Measurements from ENCODE around the gene SPARC.

Gene SPARC

DNA sequence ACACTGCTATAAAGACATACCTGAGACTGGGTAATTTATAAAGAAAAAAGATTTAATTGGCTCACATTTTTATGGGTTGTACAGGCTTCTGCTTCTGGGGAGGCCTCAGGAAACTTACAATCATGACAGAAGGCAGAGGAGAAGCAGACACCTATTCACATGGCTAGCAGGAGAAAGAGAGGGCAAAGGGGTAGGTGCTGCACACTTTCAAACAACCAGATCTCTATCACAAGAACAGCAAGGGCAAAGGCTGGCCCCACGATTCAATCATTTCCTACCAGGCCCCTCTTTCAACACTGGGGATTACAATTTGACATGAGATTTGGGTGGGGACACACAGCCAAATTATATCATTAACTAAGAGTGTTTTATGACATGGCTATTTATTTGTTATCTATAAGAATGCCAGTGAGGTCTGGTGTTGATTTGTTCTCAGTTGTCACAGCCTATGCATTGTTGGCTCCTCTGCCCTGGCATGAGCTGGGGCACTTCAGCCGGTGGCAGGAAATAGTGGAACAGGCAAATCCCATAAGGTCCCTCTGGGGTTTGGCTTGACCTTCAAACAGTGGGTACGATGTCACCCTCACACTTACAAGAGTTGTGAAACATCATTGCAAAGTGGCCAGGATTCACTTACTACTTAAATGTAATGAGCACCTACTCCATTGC lies 44.1 kb downstream of the SPARC start:
- H3K4me3 Mint-ChIP-seq = no peak overlapping the region
- no peaks in the 10 kb centered on the region for H3K36me3 Mint-ChIP-seq (ENCODE audit: low read depth)
- H3K27me3 Mint-ChIP-seq (ENCODE audit: low read depth) = peaks cover 24% of the 10 kb centered on the region
- H3K4me1 Mint-ChIP-seq (ENCODE audit: low read depth) = no peaks in the 10 kb centered on the region
- no peak overlapping the region for H3K27ac Mint-ChIP-seq
- no peaks in the 10 kb centered on the region for H3K9me3 Mint-ChIP-seq

DNA sequence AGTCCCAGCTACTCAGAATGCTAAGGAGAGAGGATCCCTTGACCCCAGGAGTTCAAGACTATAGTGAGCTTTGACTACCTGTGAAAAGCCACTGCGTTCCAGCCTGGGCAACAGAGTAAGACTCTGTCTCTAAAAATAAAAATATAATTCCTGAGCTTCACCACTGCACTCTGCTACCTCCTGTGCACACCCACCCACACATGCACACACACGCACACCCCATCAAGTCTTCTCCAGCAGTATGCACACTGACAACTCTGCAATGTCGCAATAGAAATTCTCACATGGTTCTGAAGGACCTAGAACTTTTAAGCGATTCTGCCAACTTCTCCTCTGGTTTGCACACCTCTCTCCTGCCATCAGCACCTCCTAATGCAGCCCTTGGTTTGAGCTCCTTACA lies 48.1 kb downstream of the SPARC start:
- Mint-ChIP-seq H3K36me3 (ENCODE audit: low read depth) (no peaks in the 10 kb centered on the region), H3K9me3 (no peaks in the 10 kb centered on the region), H3K27me3 (ENCODE audit: low read depth) (peaks cover 17% of the 10 kb centered on the region), H3K4me1 (ENCODE audit: low read depth) (no peaks in the 10 kb centered on the region), H3K27ac (no peak overlapping the region), H3K4me3 (no peak overlapping the region)

DNA sequence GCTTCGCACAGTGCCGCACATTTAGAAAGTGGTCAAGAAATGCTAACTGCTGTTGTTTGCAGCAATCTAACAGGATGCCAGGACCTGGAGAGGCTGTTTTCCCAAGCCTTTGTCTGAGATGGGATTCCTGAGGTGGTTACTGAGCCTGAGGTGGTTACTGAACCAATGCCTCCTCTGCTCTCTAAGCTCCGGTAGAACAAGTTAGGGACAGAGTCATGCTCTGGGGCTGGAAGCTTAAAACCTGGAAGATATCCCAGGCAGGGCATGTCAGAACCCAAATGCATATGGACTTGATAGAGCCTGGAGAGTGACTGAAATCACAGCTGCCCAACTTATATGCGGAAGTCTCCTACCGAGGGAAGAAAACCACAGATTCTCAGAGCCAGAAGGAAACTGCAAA lies 49.0 kb downstream of the SPARC start:
- Mint-ChIP-seq H3K27me3 (ENCODE audit: low read depth) (peaks cover 17% of the 10 kb centered on the region), H3K4me3 (no peak overlapping the region), H3K9me3 (no peaks in the 10 kb centered on the region), H3K27ac (no peak overlapping the region), H3K4me1 (ENCODE audit: low read depth) (no peaks in the 10 kb centered on the region), H3K36me3 (ENCODE audit: low read depth) (no peaks in the 10 kb centered on the region)

DNA sequence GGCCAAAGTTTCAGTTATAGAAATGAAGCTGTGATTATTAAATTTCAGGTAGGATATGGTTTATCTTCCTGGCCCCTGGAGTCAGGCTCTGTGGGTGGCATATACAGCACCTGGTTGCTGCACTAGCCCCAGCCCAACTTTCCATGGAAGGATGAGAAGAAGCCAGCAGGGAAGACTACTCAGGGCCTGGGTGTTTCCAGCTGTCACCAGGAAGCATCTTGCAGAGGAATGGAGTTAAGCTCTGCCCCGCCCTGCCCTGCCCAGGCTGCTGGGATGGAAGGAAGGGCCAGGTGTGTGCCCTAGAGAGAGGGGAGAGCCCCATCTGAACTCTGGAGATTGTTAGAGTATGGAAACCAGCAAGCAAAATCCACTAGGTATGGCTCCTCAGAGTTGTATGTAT lies 52.8 kb downstream of the SPARC start:
- Mint-ChIP-seq H3K27ac (no peak overlapping the region), H3K27me3 (ENCODE audit: low read depth) (peaks cover 11% of the 10 kb centered on the region), H3K9me3 (no peaks in the 10 kb centered on the region), H3K36me3 (ENCODE audit: low read depth) (no peaks in the 10 kb centered on the region), H3K4me1 (ENCODE audit: low read depth) (no peaks in the 10 kb centered on the region), H3K4me3 (no peak overlapping the region)

DNA sequence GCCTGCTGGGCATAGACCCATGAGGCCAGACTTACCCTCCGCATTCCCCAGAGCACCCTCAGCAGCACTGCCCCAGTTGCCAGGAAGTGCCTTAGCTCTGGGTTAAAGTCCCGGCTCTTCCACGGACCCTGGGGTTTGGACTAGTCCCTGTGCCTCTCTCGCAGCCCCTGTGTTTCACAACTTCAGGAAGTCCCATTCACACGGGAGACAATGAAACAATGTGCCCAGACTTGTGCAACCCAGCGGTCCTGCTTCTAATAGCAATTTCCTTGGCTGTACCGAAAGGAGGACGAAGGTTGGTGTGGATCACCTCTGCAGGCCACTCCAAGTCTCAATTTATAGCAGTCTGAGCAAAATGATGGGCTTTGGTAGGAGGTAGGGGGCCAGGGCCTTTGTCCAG lies 53.8 kb downstream of the SPARC start:
- Mint-ChIP-seq H3K27ac (no peak overlapping the region), H3K9me3 (no peaks in the 10 kb centered on the region), H3K36me3 (ENCODE audit: low read depth) (no peaks in the 10 kb centered on the region), H3K4me3 (no peak overlapping the region), H3K27me3 (ENCODE audit: low read depth) (peaks cover 4% of the 10 kb centered on the region), H3K4me1 (ENCODE audit: low read depth) (no peaks in the 10 kb centered on the region)

DNA sequence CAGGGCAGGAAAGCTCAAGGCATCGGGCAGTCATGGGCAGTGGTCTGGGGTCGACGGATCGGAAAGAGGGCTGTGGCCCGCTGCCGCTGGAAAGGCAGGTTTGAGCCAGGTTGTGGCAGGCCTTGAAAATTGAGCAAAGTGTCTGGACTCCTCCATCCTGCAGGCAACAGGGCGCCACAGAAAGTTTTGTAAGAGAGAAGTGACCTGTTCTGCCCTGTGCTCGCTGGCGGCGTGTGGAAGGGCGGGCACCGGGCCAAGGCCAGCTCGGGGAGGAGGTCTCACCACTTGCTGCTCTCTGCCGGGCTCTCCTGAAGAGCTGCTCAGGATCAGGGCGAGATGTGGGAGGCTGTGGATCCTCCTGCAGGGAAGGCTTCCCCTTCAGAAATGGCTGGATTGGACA lies 54.2 kb downstream of the SPARC start:
- no peaks in the 10 kb centered on the region for H3K36me3 Mint-ChIP-seq (ENCODE audit: low read depth)
- H3K4me3 Mint-ChIP-seq = no peak overlapping the region
- H3K4me1 Mint-ChIP-seq (ENCODE audit: low read depth) = no peaks in the 10 kb centered on the region
- no peak overlapping the region for H3K27ac Mint-ChIP-seq
- H3K27me3 Mint-ChIP-seq (ENCODE audit: low read depth) = peaks cover 4% of the 10 kb centered on the region
- no peaks in the 10 kb centered on the region for H3K9me3 Mint-ChIP-seq

DNA sequence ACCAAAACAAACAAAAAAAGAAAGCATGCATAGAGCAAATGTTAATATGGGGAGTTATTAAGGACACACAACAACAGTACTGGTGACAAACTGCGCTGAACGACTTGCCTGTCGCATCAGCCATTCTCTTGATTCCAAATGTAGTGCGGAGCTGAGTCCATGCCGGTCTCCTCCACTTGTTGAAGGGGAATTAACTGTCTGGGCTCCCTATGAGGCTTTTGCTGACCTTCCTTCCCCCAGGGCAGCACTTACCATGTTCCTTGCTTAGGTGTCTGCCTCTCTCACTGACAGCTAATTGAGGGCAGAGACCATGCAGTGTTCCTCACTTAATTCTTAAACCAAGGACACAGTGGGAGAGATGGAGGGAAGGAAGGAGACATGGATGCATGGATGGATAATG lies 54.8 kb downstream of the SPARC start:
- H3K36me3 Mint-ChIP-seq (ENCODE audit: low read depth) = no peaks in the 10 kb centered on the region

DNA sequence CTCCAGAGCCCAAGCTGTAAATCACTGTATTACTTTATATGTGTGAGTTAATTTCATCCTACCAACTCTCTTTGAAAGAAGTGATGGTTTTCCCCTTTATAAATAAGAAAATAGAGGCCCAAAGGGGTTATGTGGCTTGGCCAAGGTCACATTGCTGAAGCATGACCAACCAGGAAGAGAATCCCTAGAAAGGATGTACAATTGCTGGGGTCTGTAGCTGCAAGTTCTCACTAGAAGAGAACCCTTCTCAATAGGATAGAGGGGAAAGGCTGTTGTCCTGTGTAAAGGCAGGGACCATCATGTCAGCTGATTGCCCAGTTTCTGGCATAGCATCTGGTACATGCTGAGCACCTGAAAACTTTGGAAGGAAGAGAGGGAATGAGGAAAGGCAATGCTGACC lies 56.6 kb downstream of the SPARC start:
- Mint-ChIP-seq H3K27me3 (ENCODE audit: low read depth) (peaks cover 4% of the 10 kb centered on the region), H3K4me3 (no peak overlapping the region), H3K36me3 (ENCODE audit: low read depth) (no peaks in the 10 kb centered on the region), H3K9me3 (no peaks in the 10 kb centered on the region), H3K27ac (no peak overlapping the region), H3K4me1 (ENCODE audit: low read depth) (no peaks in the 10 kb centered on the region)

More for the DNA sequence above, 54.8 kb downstream of the SPARC start:
- Mint-ChIP-seq H3K4me3 (no peak overlapping the region), H3K27ac (no peak overlapping the region), H3K9me3 (no peaks in the 10 kb centered on the region), H3K27me3 (ENCODE audit: low read depth) (peaks cover 4% of the 10 kb centered on the region), H3K4me1 (ENCODE audit: low read depth) (no peaks in the 10 kb centered on the region)

DNA sequence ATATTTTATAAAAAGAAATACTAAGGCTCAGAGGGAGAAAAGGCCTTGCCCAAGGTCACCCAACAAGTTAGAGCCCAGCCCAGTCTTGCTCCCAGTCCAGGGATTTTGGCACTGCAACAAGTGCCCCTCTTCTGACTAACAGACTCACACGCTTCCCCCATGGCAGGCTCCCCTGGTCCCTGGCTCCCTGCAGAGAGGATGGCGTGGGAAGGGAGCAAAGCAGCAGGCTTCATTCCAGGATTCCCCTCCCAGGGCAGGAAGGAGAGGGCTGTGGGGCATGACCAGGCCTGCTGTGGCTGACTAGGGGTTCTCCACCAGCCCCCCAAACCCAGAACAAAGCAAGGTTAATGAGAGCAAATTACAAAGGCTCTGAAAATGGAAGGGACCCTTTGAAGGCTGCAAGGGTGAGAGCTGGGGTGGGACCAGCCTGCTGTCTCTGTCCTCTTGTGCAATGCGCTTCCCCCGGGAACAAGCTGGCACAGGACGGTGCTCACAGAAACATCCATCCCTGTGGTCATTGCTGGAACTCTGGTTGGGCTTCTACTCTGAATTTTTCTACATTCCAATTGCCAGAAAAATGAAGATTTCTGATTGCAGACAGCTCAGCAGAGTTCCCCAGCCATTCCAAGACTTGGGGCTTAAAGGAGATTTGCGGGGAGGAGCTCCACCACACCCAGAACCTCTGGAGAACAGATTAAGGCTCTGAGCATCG lies 58.4 kb downstream of the SPARC start:
- Mint-ChIP-seq H3K9me3 (no peaks in the 10 kb centered on the region), H3K27me3 (ENCODE audit: low read depth) (peaks cover 4% of the 10 kb centered on the region), H3K4me1 (ENCODE audit: low read depth) (no peaks in the 10 kb centered on the region), H3K36me3 (ENCODE audit: low read depth) (no peaks in the 10 kb centered on the region), H3K4me3 (no peak overlapping the region), H3K27ac (no peak overlapping the region)

DNA sequence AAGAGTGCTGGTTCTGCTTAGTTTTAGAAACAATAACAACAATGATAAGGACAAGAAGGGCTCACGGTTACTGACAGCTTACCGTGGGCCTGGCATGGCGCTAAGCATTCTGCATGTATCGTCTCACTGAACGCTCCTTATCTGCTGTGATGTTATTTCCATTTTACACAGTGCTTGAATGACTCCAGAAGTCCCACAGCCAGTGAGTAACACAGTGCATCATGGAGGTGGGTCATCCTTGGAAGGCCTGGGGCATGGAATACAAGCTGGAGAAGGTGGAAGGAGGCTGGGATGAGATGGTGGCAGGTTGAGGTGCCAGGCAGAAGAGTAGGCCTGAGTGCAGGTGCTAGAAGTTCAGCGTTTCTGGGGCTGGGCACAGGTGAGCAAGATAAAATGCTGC lies 59.1 kb downstream of the SPARC start:
- no peaks in the 10 kb centered on the region for H3K4me1 Mint-ChIP-seq (ENCODE audit: low read depth)
- no peak overlapping the region for H3K27ac Mint-ChIP-seq
- no peaks in the 10 kb centered on the region for H3K9me3 Mint-ChIP-seq

DNA sequence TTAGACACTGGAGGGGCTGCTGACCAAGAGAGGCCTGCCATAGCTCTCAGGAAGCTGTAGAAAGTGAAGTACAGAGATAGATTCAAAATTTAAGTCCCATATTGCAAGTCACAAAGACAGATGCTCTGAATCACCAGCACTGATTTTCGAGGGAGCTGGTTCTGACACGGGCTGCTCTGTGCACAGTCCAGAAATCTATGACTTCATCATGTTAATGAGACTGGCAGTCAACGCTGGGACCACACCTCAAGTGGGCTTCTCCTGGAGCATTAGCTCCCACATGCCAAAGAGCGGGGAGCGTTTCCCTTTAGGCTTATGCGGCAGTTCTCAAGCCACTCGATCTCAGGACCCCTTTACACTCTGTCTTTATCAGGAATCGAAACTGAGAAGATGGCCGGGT lies 61.4 kb downstream of the SPARC start:
- Mint-ChIP-seq H3K27me3 (ENCODE audit: low read depth) (no peaks in the 10 kb centered on the region), H3K4me3 (no peak overlapping the region), H3K4me1 (ENCODE audit: low read depth) (no peaks in the 10 kb centered on the region), H3K36me3 (ENCODE audit: low read depth) (no peaks in the 10 kb centered on the region), H3K27ac (no peak overlapping the region), H3K9me3 (no peaks in the 10 kb centered on the region)

More for the DNA sequence above, 59.1 kb downstream of the SPARC start:
- Mint-ChIP-seq H3K36me3 (ENCODE audit: low read depth) (no peaks in the 10 kb centered on the region), H3K27me3 (ENCODE audit: low read depth) (peaks cover 4% of the 10 kb centered on the region), H3K4me3 (no peak overlapping the region)

DNA sequence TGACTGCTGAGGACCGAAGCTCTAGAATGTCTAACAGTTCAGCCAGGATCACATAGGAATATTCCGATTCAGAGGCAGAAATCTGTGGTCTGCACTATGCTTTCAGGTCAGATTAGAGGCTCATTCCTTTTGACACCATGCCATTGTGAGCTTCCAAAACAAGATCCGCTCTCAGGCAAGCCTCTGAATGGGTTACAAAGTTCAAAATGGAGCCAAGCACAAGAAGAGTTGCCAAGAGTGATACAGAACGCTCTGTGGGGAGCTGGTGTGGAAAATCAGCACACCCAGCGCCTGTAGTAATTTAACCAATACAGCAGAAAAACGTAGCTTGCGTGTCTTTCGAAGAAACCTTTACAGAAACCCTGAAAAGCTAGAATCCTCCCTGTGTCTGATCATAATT lies 62.2 kb downstream of the SPARC start:
- H3K27me3 Mint-ChIP-seq (ENCODE audit: low read depth) = no peaks in the 10 kb centered on the region
- no peak overlapping the region for H3K27ac Mint-ChIP-seq
- no peaks in the 10 kb centered on the region for H3K9me3 Mint-ChIP-seq
- H3K4me1 Mint-ChIP-seq (ENCODE audit: low read depth) = no peaks in the 10 kb centered on the region
- no peak overlapping the region for H3K4me3 Mint-ChIP-seq
- no peaks in the 10 kb centered on the region for H3K36me3 Mint-ChIP-seq (ENCODE audit: low read depth)

DNA sequence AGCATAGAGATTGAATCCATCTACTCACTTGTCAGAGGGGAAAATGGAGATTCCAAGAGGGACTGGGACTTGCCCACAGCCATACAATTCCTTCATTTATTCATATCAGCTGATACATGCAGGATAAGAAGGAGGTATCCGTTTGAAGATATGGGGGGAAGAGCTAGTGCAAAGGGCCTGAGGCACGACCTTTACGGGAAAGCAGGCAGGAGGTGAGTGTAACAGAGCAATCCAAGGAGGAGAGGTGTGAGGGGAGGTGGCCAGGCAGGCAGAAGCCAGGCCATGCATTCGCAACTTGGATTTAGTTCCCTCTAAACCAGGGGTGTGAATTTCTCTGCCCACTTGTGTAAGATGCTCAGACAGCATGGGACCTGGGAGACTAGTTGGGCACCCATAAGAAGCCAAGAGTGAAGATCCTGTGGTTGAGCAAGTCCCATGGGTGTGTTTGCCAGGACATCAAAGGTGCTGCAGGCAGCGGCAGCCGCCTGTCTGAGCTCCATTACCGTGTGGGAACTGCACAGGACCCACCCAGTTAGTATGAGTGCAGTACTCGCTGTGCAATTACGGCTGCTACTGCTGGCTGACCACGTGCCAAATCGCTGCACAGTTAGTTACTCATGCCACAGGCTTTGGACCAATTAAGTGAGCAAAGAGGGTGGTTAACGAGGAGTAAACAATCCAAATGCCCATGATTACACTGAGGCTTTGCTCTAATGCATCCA lies 64.2 kb downstream of the SPARC start:
- Mint-ChIP-seq H3K27ac (no peak overlapping the region), H3K36me3 (ENCODE audit: low read depth) (no peaks in the 10 kb centered on the region), H3K27me3 (ENCODE audit: low read depth) (no peaks in the 10 kb centered on the region), H3K4me3 (no peak overlapping the region), H3K9me3 (no peaks in the 10 kb centered on the region), H3K4me1 (ENCODE audit: low read depth) (no peaks in the 10 kb centered on the region)

DNA sequence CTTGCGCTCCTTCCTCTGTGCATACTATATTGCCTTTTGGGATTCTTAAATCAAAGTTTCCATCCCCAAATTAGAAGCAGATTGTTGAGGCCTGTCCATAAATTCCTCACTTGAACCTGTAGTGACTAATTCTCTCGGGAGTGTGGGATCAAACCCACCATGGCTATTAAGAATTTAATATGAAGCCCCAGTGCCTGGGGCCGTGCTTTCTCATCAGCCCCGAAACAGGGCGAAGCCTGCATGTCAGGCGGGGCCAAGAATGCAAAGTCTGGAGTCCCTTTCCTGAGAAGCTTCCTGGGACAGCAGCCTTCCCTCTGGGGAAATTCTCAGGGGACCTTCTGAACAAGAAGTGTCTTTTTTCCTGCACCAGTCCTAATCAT lies 66.3 kb downstream of the SPARC start:
- no peak overlapping the region for H3K27ac Mint-ChIP-seq
- H3K36me3 Mint-ChIP-seq (ENCODE audit: low read depth) = no peaks in the 10 kb centered on the region
- peaks cover 6% of the 10 kb centered on the region for H3K27me3 Mint-ChIP-seq (ENCODE audit: low read depth)
- H3K4me3 Mint-ChIP-seq = no peak overlapping the region
- H3K4me1 Mint-ChIP-seq (ENCODE audit: low read depth) = no peaks in the 10 kb centered on the region
- H3K9me3 Mint-ChIP-seq = no peaks in the 10 kb centered on the region

DNA sequence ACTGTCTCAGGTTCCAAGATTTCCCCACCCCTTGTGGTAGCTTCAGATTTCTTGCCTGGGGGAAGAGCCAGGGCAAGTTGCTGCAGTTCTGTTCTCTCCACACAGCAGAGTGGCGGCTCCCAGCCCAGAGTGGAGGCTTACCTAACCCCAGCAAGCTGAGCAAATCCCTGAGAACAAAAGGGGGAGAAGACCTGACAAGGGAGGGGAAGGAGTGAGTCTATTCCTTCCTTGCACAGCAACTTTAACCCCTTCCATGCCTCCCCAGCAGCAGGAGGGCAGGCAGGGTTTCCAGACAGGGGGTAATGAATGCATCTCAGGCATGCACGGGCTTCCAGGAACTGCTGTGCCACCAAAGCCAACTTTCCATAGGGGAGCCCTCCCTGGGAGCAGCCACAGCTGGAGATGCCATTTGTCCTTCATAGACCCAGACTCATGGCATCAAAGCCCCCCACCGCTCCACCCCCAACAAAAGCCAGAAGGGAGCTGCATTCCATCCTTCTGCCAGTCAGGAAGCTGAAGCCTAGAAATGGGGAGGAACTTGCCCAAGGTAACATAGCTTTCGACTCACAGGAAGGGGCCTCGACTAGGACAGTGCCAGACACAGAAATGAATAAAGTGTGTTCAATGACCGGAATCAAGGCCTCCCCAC lies 66.8 kb downstream of the SPARC start:
- H3K9me3 Mint-ChIP-seq = no peaks in the 10 kb centered on the region
- H3K27me3 Mint-ChIP-seq (ENCODE audit: low read depth) = peaks cover 6% of the 10 kb centered on the region
- H3K36me3 Mint-ChIP-seq (ENCODE audit: low read depth) = no peaks in the 10 kb centered on the region
- no peak overlapping the region for H3K4me3 Mint-ChIP-seq
- no peak overlapping the region for H3K27ac Mint-ChIP-seq
- no peaks in the 10 kb centered on the region for H3K4me1 Mint-ChIP-seq (ENCODE audit: low read depth)
